OCI-LY3 (cell line): Measurements from ENCODE around the gene BAG3.

Source experiments
- CTCF ChIP-seq: fragments of 200-600, 300-600 bp; sonication (generic); IDR thresholded peaks from 2 replicates; pipeline ENCODE4 v1.5.1; 2014; ENCODE audit warnings: antibody characterized with exemption, low read length, low read depth
- EZH2phosphoT487 ChIP-seq: fragments of 200-600 bp; shearing (Covaris generic); IDR thresholded peaks from 2 replicates; pipeline ENCODE4 v1.6.1; 2018; ENCODE audit warnings: antibody characterized with exemption, mixed run types, low read depth

DNA sequence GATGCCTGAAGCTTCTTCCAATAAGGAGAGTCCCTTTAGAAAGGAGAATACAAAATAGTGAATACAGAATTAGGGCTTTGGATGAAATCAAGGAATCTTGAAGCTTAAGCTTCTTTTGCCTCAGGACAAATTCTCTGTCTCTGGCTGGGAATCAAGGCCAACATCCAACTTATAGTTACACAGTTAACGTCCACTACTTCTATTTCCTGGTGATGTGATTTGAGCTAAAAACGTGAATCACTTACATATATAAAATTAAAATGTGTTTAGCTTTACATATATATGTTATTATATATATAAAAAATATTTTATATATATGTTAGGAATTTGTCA, 63.3 kb downstream of the BAG3 start:
- TF ChIP-seq CTCF (no peak), EZH2phosphoT487 (no peak)
